Measurements from ENCODE around the gene POLR2A.
"Not testable (repeated sequence)": the region's sequence is repeated elsewhere in the genome, so short reads cannot be mapped to it uniquely, and the experiment has no call there.

The POLR2A gene

GRCh38 chr17:7460850-7461660 lies 23.1 kb upstream of the POLR2A start:
- no peak for DNase-seq

GRCh38 chr17:7462474-7463371 lies 21.4 kb upstream of the POLR2A start:
- no peak for DNase-seq

- no peak for DNase-seq
Measured at GRCh38 chr17:7463372-7463846, 20.8 kb upstream of the POLR2A start.

DNA sequence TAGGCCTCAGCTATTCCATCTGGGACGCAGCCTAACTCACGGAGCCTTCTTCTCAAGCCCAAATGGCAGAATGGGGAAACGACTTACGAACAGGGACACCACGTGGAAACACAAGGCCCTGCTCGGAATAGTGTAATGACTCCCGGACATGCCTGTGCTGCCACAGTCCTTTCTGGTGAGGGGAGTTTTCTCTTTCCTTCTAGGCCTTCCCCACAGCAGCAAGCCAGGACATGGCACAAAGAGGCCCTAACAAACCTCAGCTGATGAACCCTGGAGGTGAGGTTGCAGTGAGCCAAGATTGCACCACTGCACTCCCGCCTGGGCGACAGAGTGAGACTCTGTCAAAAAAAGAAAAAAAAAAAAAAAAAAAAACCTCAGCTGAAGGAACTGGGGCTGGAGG lies 20.1 kb upstream of the POLR2A start:
- no peak for DNase-seq

DNA sequence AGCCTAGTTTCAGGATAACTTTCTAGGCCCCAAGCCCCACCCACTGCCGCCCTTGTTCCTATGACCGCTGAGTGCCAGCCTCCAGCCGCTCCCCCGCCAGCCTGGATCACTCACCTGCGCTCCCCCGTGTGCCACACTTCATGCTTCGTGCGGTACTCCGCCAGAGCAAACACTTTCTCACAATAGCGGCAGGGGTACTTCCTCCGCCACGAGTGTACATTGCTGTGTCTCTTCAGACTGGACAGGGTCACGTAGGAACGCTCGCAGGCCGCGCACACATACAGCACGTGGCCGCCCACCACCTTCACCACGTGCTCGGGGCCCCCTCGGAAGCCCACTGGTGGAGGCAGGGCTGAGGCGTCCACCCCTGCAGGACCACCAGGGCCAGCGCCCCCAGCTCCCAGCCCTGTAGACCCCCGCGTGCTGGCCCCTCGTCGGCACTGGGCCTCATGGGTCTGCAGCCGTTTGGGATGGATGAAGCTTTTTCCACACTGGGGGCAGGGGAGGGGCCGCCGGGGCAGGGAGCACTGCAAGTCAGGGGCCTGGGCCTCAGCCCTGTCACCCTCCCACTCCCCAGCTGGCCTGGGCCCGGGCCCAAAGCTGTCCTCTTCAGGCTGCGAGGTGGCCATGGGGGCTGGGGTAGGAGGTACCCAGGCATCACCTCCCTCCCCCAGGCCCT lies 18.4 kb upstream of the POLR2A start:
- no peak for DNase-seq

GRCh38 chr17:7466318-7466638 lies 17.9 kb upstream of the POLR2A start:
- no peak for DNase-seq

DNA sequence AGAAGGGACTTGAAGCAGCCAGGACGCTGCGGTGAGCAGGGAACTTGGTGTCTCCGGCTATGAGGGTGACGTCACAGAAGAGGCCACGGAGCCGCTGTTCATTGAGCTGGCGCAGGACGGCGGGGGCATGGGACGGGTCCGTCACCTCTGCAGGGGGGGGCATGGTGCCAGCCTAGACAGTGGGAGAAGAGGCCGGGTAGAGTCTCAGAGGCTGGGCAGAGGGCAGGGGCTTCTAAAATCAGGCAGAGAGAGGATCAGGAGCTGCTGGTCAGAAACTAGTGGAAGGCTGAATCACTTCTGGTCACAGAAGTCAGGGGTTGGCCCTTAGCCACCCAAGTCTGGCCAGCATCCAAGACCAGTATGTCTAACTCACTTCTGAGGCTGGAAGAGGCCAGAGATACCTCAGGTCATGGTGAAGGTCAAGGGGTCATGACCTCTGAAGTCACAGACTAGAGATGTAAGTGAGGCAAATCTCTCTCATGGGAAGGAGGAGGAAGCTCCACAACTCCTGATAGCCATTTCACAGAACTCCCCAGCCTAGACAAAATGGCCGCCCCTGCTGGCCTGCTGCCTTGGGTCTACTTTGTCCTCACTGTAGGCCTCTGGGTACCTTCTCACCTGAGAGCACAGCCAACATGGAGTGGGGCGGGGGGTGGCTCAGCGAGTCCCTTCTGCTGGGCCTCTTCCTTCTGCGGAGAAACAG lies 17.4 kb upstream of the POLR2A start:
- peak; percentile 62 to 74 for DNase-seq

DNA sequence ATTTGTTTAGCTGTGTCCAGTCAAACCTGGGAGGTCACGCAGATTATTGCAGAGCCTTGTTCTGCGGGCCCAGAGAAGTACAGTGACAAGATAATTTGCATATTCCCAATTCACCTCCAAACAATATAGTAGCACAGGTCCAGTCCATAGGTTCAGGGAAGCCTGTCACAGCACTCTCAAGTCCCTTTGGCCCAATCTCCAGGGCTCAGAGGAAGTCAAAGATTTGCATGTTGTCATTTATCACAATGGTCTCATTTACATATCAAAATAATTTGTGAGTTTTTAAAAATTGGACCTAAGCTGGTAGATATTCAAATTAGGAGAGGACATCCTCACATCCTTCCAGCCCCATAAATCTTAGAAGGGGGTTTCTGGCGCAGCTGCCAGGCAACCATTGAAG lies 16.7 kb upstream of the POLR2A start:
- DNase-seq = no peak

DNA sequence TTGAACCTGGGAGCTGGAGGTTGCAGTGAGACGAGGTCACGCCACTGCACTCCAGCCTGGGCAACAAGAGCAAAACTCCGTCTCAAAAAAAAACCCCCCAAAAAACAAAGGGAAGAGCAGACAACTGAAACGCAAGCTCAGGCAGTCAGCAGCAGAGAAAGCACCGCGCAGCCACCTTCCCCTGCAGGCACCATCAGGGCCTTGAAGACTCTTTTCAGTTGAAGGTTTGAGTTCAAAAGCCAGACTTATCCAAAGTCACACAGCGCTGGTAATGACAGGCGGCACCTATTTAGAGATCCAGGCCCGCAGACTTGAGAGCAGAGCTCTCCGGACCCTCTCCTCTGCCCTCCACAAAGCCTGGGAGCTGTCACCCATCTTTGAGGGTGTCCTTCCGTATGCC lies 15.9 kb upstream of the POLR2A start:
- no peak for DNase-seq

- DNase-seq = no peak
Measured at GRCh38 chr17:7468804-7469389, 15.3 kb upstream of the POLR2A start.

GRCh38 chr17:7469843-7470242 lies 14.3 kb upstream of the POLR2A start:
- DNase-seq = not testable (repeated sequence)

- DNase-seq = not testable (repeated sequence)
Measured at GRCh38 chr17:7470457-7470973, 13.7 kb upstream of the POLR2A start.

DNA sequence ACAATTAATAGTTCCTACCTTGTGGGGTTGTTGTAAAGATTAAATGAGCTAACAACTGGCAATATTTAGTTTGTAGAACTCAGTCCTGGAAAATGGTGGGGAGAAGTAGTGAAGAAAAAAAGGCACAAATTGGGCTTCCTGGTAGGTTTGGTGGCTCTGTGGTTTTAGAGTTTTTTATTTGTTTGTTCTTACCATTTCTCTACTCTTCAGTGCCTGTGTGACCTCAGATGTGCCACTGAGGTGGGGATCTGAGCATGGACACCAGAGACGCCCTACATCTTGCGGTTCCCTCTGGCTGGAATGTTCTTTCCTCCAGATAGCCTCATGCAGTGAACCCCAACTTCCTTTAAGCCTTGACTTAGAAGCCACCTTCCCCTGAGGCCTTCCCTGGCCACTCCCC lies 12.4 kb upstream of the POLR2A start:
- no peak for DNase-seq

DNA sequence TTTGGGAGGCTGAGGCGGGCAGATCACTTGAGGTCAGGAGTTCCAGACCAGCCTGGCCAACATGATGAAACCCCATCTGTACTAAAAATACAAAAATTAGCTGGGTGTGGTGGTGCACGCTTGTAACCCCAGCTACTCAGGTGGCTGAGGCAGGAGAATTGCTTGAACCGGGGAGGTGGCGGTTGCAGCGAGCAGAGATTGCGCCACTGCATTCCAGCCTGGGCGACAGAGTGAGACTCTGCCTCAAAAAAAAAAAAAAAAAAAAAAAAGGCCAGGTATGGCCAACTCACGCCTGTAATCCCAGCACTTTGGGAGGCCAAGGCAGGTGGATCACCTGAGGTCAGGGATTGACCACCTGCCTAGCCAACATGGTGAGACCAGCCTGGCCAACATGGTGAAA lies 9.4 kb upstream of the POLR2A start:
- DNase-seq = not testable (repeated sequence)

GRCh38 chr17:7475764-7476422 lies 8.3 kb upstream of the POLR2A start:
- peak; percentile 68 to 78 for DNase-seq

- no peak for DNase-seq
Measured at GRCh38 chr17:7476494-7476893, 7.7 kb upstream of the POLR2A start.

- no peak for DNase-seq
Measured at GRCh38 chr17:7476951-7477350, 7.2 kb upstream of the POLR2A start.

DNA sequence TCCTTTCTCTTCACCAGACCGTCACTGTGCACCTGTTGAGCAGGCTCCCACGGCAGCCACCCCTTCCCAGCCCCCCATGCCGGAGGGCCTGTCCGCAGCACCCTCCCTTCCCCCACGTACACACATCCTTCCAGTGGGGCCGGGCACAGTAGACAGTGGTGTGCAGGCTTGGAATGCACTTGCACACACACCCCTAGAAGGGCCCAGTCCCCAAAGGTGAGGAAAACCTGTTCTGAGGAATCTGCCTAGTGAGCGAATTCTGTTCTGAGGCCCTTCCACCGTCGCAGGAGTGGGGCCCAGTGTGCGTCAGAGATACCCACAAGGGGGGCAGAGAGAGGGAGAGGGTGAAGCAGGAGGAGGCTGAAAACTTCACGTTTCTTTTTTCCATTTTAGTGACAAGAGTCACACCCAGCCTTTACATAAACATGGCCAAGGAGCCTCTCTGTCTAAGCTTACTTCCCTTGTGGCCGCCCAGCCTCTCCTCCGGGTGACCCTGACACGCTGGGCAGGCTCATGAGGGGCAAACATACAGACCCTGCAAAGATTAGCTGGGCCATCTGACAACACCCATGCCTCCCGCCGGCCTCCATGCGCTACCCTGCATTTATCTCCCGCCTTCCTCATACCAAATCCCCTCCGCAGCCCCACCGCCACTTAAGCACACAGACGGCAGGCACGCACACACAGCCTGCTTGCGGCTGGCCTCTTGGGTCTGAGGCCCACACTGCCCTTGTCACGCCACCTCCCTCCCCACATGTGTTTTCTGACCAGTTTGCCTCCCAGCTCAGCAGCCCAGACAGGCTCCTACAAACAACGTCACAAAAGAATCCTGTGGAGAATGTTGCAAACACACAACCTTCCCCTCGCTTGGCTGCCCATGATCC lies 6.5 kb upstream of the POLR2A start:
- peak; percentile 29 to 63 for DNase-seq

- DNase-seq = peak in 1 of 2 donors; percentile 22
Measured at GRCh38 chr17:7478276-7479212, 5.6 kb upstream of the POLR2A start.
